ENCODE measurements around the gene EFCAB8.
"Not testable (repeated sequence)": the region's sequence is repeated elsewhere in the genome, so short reads cannot be mapped to it uniquely, and the experiment has no call there.

The EFCAB8 gene

GRCh38 chr20:32888636-32889035 lies 29.9 kb downstream of the EFCAB8 start:
- no peak for DNase-seq

GRCh38 chr20:32889281-32889680 lies 30.6 kb downstream of the EFCAB8 start:
- no peak for DNase-seq

GRCh38 chr20:32891491-32891890 lies 32.8 kb downstream of the EFCAB8 start:
- DNase-seq = no peak

- no peak for DNase-seq
Observed at GRCh38 chr20:32891926-32892660, 33.4 kb downstream of the EFCAB8 start.

- no peak for DNase-seq
Observed at GRCh38 chr20:32893263-32894025, 34.7 kb downstream of the EFCAB8 start.

- DNase-seq = no peak
Observed at GRCh38 chr20:32894026-32894483, 35.3 kb downstream of the EFCAB8 start.

GRCh38 chr20:32894711-32895355 lies 36.1 kb downstream of the EFCAB8 start:
- no peak for DNase-seq

- DNase-seq = no peak
Observed at GRCh38 chr20:32896521-32897280, 38.0 kb downstream of the EFCAB8 start.

- DNase-seq = no peak
Observed at GRCh38 chr20:32898729-32899128, 40.0 kb downstream of the EFCAB8 start.

- DNase-seq = no peak
Observed at GRCh38 chr20:32902456-32903420, 44.0 kb downstream of the EFCAB8 start.

GRCh38 chr20:32903666-32904175 lies 45.0 kb downstream of the EFCAB8 start:
- DNase-seq = no peak

- not testable (repeated sequence) for DNase-seq
Observed at GRCh38 chr20:32904678-32905077, 46.0 kb downstream of the EFCAB8 start.

GRCh38 chr20:32906200-32906599 lies 47.5 kb downstream of the EFCAB8 start:
- DNase-seq = no peak

- DNase-seq = no peak
Observed at GRCh38 chr20:32906871-32907495, 48.3 kb downstream of the EFCAB8 start.

- no peak for DNase-seq
Observed at GRCh38 chr20:32907886-32908285, 49.2 kb downstream of the EFCAB8 start.

- no peak for DNase-seq
Observed at GRCh38 chr20:32908334-32909292, 49.9 kb downstream of the EFCAB8 start.

- no peak for DNase-seq
Observed at GRCh38 chr20:32909451-32909850, 50.7 kb downstream of the EFCAB8 start.

- no peak for DNase-seq
Observed at GRCh38 chr20:32909896-32910571, 51.3 kb downstream of the EFCAB8 start.

- no peak for DNase-seq
Observed at GRCh38 chr20:32911355-32911754, 52.6 kb downstream of the EFCAB8 start.
